T follicular helper cell (primary cell): ENCODE measurements around the gene NCAPH2.

Experiments used
- DNase-seq: peaks from one replicate; pipeline ENCODE4 v3.0.0-alpha.2; 2020; ENCODE audit warnings: low read depth

The NCAPH2 gene

DNA sequence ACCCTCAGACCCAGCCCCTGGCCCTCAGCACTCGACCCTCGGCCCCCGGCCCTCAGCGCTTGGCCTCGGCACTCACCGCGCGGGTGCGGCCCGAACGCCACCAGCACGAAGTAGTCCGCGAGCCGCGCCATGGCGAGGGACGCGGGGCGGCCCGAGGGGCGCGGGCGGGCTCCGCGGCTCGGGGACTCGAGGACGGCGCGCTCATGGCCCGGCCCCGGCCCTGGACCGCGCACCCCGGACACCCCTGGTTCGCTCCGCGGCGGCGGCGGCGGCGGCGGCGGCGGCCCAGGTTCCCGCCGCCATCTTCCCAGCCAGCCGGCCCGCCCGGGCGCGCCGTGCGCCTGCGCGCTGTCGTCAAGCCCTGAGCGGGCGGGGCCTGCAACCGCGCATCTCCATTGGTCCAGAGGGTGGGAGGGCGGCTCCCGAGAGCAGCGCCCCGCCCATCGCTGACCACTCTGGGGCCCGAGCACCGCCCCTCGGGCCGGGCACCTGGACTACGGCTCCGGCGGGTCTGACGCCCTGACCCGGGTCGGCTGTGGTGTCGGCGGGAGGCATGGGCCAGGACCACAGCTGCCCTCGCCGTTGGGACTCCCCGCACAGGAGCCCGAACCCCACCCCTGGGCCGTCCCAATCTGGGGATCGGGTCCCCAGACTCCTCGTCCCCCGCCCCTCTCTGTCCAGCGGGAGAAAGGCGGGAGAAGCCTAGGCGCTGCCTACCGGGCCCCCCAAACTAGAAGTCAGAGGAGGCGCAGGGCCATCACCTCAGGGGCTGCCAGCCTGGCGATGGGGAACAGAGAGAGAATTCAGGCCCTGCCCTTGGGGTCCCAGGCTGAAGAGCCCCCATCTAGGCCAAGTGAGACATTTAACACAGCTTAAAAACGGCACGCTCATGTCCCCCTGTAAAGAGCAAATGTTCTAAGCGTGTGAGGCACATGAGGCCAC, 33.0 kb upstream of the NCAPH2 start, which contains the start of gene SBF1:
TSS of gene SBF1 (minus strand) at position 326 of the 942 bp plus-strand sequence. CDS start at position 131, 195 bp downstream.
- peak; percentile 83 for DNase-seq

DNA sequence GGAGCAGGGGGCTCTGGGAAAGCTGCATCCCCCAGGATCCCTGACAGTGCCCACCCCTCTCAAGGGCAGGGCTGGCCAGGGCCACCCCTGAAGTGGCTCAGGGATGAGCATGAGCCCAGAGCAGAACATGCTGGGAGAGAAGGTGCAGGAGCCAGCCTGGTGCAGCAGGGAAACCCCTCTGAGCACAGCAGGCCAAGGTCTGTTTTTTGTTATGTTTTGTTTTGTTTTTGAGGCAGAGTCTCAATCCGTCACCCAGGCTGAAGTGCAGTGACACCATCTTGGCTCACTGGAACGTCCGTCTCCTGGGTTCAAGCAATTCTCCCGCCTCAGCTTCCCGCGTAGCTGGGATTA, 32.4 kb upstream of the NCAPH2 start:
- DNase-seq, result no peak

DNA sequence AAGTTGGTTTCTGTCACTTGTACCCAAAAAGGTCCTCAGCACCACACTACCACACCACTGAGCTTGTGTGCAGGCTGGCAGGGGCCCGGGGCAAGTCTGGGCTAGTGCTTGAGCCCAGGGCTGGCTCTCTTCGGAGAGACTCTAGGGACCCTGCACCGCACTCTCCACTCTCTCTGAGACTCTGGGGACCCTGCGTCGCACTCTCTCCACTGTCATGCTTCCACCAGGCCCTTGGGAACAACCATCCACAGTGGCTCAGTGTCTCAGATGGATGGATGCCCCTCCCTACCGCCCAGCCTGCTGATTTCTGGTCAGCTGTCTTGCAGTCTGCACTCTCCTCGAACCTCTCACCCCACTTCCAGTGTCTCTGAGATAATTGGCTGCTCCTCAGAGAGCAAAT, 31.2 kb upstream of the NCAPH2 start:
- DNase-seq, result no peak

DNA sequence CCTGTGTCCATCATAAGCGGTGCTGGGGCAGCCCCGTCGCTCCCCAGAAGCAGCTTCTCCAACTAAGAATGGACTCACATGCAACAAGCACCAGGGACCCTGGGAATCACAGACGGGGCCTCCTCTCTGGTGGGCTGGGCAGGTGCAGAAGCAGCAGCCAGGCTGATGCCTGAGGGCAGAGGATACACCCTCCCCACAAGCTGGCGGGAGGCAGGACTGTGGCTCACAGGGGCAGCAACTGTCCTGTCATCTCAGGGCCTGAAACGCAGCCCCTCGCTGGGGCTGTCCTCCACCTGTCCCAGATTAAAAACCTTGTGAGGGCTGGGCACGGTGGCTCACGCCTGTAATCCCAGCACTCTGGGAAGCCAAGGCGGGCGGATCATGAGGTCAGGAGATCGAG, 30.1 kb upstream of the NCAPH2 start:
- no peak for DNase-seq

DNA sequence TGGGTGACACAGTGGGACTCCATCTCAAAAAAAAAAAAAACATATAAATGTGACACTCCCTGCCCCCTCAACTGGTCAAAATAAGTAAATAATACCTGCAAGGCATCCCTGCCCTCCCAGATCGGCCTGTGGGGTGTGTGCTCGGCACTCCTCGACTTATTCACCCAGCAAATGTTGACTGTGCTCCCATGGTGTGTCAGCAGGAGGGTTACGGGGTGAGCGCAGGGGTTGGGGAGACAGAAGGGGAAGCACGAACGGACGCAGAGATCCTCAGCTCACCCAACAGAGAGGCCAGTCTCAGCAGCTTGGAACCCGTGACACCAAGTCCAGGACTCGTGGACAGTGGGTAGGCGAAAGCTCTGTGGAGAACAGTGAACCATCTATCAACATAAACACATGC, 28.3 kb upstream of the NCAPH2 start:
- DNase-seq, result no peak

DNA sequence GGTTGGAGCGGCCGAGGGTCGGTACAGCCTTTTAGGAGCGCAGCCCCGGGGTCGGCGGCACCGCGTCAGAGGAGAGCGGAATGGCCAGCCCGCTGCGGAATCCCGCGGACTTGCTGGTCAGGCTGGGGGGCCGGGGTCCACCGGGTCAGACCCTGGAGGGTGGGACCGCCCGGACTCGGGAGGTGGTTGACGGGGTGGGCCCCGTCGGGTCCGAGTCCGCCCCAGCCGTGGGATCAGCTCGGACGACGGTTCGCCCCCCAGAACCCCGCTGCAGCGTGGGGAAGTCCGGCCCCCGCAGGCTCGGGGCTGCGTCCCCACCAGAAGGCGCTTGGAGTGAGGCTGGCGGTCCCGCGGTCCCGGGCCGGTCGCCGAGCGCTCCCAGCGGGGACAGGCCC, 27.0 kb upstream of the NCAPH2 start:
- no peak for DNase-seq

DNA sequence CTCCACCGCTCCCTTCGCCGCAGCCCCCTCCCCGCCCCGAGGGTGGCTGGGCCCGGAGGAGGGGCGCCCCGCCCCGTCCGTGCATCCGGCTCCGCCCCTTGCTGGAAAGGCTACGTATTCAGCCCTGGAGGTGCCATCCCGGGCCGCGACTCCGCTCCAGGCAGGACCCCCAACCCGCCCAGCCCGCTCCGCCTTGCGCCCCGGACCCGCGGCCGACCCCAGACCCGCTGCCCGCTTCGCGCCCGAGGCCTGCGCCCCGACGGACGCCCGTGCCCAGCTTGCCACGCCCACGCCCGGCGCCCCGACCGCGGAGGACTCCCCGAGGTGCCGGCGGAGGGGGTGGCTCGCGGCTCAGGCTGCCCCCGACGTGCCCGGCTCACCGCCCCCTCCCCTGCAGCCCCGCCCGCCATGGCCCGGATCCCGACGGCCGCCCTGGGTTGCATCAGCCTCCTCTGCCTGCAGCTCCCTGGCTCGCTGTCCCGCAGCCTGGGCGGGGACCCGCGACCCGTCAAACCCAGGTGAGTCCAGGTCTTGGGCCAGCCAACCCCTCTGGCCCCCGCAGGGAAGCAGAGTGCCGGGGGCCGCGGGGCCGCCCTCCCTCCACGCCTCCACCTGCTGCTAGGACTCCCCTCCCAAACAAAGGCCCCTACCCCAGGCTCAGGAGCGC, 26.5 kb upstream of the NCAPH2 start, which contains the start of gene ADM2:
TSS of gene ADM2 (plus strand) at position 104 of the 667 bp plus-strand sequence. CDS start at position 409, 305 bp downstream.
- peak; percentile 50 for DNase-seq

DNA sequence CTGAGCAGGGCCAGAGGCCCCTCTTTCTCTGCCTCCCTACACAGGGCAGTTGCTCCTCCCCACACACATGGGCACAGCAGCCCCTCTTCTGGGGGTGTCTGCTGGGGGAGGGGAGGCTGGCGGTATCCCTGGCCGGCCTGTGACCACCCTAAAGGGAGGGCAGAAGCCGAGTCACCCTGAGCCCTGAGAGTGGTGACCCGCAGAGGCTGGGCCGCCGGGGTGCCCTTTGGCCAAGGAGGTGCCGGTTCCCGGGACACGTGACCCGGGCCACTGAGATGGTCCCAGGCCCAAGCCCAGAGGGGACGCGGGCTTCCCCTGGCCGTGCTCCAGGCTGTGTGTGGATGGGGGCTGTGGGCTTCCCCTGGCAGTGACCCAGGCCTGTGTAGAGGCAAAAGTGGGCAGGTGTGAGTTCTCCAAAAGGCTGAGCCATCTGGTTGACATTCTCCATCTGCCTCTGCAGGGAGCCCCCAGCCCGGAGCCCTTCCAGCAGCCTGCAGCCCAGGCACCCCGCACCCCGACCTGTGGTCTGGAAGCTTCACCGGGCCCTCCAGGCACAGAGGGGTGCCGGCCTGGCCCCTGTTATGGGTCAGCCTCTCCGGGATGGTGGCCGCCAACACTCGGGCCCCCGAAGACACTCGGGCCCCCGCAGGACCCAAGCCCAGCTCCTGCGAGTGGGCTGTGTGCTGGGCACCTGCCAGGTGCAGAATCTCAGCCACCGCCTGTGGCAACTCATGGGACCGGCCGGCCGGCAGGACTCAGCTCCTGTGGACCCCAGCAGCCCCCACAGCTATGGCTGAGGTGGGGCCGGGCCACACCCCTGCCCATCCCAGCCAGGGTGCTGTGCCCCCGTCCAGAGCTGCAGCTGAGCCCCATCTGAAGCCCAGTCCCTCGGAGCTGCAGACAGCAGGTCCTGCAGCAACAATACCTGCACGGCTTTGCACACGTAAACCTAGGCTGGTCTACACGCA, 25.6 kb upstream of the NCAPH2 start:
- DNase-seq, result no peak

DNA sequence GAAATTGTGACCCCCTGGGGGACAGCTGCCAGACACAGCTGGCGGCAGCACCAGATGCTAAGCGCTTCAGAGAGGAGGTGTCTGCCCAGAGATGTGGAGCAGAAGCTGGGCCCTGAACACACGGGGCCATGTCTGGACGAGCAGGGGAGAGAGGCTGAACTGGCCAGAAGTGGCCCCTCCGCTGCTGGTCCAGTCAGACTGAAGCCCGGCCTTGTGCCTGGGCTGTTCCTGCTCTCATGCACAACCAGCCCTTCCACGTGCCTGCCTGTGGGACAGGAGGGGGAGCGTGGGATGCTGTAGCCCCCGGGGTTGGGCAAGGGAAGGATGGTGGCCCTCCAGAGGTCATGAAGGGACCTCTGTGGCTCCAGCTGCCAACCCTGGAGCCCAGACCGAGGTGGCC, 24.9 kb upstream of the NCAPH2 start:
- DNase-seq, result no peak

DNA sequence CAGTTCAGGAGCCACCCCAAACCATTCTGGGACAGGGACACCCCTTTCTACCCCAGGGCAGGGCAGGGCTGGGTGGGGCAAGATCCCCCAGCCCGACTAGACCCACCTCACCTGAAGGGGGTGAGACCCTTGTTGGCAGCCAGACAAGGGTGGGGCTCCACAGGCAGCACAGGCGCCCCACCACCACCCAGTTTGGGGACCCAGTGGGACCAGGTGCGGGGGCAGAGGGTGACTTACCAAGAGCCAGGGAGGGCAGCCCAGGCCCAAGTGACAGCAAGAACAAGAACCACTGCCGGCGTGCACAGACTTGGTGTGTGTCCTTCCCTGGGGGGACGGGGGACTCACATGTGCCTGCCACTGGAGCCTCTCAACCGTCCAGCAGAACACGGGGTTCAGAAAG, 24.5 kb upstream of the NCAPH2 start:
- no peak for DNase-seq

DNA sequence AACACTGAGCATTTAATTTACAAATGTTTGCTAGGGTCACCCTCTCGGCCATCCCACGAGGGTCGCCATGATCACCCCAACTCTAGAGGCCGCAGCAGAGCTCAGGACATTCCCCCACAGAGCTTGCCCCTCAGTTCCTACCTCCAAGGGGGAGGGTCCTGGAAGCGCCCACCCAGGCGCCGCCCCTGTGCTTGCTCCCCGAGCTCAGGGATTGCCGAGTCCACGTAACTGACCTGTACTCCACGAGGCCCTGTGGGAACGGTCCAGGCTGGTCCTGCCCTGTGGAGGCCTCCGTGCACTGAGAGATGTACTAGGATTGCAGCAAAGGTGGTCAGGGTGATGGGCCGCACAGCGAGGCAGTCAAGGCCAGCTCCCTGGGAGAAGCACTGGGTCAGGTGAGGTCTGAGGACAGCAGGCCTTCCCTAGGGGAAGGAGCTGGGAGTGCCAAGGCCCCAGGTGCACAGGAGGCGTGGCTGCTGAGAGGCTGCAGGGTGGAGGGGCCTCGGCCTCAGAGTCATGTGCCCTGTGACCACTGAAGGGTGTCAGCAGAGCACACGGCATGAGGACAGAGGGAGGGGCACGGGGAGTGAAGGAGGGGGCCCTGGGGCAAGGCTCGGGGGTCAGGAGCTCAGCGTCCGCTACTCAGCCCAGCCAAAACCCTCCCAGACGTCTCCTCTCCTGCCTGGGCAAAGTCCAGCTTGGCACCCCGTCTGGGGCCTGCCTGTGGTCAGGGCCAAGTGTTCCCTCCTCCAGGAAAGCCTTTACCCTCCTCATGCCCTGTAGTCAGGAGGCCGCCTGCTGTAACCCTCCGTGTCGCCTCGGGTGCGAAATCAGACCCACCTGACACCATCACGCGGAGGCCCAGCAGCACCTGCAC, 23.8 kb upstream of the NCAPH2 start:
- no peak for DNase-seq

DNA sequence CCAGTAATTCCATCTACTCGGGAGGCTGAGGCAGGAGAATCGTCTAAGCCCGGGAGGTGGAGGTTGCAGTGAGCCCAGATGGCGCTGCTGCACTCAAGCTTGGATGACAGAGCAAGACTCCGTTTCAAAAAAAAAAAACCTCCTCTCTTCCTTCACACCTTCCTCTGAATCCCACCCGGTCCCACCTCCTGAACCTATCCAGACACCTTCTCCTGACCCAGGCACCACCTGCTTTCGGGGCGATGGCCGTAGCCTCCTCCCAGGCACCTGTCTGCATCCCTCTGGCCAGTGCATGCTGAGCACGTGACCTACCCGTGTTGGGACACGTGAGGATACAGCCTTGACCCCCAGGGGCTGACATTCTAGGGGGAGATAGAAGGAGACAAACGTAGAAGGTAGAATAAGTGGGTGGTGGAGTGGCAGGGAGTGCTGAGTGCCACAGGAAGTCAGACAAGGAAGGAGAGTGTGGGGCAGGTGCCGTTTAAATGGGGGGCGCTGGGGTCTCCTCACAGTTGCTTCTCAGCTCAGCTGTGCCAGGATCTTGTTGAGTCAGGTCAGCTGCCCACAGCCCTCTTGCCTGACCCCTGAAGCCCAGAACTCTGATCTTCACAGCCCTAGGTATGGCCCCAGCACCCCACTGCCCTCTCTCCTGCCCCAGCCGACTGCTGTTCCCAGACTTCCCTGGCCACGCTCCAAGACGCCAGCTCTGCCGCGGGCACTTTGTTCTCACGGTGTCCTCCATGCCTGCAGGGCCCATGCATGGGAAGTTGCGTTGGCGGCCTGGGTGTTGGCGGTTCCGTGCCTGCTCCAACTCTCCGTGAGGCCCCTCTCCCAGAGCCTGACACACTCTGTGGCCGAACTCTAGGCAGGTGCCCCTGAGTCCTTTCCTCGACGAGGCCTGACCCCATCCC, 22.5 kb upstream of the NCAPH2 start:
- no peak for DNase-seq

DNA sequence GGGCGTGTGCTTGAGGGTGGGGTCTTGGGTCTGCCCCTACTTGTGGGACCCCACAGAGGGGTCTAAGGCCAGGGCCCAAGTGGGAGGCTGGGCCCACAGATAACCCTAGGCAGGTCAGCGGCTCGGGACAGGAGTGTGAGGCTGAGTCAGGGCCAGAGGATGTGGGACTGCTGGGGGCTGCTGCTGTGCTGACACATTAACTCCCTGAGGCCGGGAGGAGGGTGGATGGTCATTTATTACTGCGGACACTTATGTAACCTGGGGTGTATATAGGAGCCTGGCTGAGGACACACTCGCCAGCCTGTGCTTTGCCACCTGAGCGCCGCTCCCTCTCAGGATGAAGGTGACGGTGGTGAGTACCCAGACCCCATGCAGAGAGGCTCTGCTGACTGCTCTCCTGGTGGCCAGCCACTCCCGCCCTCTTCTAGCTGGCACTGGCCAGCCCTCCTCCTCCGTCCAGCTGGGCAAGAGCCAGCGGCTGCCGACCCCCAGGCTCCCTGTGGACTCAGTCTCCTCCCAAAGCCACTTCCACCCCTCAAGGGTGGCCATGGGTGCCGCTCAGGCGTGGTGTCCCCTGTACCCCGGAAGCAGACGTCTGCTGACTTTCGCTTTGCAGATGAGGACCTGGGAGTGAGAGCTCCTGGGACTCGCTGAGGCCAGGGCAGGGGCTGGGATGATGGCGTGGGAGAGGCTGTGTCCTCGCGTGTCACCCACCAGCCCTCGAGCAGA, 21.3 kb upstream of the NCAPH2 start, which contains the start of gene MIOX:
TSS of gene MIOX (plus strand) at position 299 of the 729 bp plus-strand sequence. CDS start at position 338, 39 bp downstream.
- DNase-seq, result no peak

DNA sequence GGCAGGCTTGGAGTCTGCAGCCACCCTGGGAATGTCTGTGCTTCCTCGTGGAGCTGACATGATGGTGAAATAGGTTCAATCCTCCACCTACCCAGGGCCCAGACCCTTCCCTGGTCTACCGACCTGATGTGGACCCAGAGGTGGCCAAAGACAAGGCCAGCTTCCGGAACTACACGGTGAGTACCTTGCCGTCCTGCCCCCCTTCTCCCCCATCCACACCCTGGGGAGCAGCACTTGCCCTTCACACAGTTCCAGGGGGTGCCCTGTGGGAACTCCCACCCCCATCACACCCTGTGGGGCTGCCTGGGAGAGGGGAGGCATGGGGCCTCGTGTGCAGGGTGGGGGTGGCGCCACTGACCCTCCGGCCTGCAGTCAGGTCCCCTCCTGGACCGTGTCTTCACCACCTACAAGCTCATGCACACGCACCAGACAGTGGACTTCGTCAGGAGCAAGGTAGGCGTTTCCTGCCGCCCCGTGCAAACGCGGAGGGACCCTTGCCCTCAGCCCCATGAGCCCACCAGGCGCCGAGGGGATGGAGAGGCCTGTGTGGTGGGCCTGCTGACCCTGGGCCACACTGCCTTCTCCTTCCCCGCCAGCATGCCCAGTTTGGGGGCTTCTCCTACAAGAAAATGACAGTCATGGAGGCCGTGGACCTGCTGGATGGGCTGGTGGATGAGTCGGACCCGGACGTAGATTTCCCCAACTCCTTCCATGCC, 20.6 kb upstream of the NCAPH2 start:
- no peak for DNase-seq

DNA sequence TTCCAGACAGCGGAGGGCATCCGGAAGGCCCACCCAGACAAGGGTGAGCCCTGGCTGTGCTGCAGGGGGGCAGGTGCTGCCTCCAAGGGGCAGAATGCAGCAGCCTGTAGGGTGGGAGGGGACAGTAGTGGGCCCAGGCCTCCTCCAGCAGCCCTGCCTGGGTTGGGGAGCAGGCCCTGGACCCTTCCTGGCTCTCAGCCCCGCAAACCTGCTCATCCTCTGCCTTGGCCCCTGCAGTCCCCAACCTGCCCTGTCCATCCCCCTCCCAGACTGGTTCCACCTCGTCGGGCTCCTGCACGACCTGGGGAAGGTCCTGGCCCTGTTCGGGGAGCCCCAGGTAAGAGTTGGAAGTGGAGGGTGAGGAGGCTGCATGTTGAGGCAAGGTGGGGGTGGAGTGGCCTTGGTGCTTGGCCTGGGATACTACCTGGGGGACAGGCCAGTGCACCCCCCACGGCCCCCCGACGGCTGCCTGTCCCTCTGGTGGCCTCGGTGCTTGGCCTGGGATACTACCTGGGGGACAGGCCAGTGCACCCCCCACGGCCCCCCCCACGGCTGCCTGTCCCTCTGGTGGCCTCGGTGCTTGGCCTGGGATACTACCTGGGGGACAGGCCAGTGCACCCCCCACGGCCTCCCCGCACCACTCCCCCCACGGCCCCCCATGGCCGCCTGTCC, 19.9 kb upstream of the NCAPH2 start:
- no peak for DNase-seq

DNA sequence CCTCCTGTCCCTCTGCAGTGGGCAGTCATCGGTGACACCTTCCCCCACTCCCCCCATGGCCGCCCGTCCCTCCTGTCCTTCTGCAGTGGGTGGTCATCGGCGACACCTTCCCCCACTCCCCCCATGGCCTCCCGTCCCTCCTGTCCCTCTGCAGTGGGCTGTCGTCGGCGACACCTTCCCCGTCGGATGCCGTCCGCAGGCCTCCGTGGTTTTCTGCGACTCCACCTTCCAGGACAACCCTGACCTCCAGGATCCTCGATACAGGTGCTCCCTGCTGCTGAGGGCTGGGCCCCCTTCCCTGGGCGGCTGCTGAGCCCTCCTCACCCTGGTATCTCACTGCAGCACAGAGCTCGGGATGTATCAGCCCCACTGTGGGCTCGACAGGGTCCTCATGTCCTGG, 19.1 kb upstream of the NCAPH2 start:
- no peak for DNase-seq

DNA sequence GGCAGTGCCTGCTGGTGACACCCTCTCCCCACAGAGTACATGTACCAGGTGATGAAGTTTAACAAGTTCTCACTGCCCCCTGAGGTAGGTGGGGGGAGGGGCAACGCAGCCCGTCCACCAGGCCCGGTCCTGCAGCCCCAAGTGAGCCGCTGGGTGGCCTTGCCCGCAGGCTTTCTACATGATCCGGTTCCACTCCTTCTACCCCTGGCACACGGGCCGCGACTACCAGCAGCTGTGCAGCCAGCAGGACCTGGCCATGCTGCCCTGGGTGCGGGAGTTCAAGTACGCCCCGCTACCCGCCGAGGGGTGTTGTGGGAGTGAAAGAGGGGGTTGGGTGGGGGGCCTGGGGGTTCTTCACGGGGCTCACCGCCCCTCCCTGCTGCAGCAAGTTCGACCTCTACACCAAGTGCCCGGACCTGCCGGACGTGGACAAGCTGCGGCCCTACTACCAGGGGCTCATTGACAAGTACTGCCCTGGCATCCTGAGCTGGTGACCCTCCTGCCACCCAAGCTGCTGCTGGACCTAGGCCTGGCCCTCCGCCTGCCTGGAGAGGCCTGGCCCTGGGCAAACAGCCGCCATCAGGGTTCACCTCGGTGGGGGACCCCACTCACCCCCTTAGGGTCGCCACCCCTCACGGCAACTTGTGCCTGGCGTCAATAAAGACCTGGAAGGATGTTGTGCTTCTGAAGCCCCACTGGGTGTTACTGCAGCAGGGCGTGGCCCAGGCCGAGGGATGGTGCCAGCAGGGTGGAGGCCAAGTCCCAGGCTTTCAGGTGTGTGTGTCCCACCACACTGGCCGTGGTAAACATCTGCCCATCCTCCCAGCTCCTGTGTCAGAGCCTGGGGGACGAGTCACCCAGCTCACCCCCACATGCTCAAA, 18.4 kb upstream of the NCAPH2 start:
- DNase-seq, result no peak
